HG02642 (cell line): ENCODE data around the gene TFEB.

ENCODE experiments used
- ATAC-seq: cut with Tn5 transposase; IDR thresholded peaks from one replicate; pipeline ENCODE4 v1.9.1; 2021; ENCODE audit warnings: mild to moderate bottlenecking; ENCODE audit not compliant: unreplicated experiment, poor library complexity

TFEB gene

DNA sequence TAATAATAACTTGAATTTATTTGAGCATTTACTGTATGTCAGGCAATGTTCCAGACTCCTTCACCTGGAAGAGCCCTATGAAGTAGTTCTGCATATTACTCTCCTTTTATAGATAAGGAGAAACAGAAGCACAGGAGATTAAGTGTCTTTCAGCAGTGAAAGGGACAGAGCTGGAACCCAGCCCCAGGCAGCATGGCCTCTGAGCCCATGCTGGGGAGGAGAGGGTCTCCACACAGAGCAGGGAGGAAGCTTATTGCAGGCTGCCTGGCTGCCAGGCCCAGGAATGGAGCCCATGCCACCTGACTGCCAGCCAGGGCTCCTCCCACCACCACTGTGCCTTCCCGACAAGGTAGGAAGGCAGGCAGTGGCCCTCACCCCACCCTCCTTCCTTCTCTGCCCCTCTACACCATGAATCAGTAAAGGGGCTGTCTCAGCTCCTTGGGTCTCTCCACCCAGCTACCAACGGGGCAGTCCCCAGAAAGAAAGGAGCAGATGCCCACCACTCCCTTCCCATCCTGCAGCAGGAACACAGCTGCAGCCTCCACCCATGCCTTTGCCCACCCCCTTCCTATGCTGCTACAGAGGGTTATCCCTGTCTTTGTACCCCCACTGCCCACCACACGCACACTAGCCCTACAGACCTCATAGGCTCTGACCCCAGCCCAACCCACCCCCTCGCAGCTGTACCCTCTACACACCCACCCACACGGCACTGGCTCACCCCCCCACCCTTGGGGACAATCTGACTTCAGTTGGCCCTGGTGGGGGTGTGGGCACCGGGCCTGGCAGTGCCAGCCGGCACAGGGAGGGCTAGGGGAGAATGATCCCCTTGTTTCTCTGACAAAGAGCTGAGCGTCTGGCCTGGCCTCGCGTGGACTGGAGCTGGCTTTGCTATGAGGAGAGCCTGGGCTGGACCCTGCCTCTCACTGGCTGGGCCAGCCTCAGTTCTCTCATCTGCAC is 41.8 kb downstream of the TFEB start:
- no peak for ATAC-seq

DNA sequence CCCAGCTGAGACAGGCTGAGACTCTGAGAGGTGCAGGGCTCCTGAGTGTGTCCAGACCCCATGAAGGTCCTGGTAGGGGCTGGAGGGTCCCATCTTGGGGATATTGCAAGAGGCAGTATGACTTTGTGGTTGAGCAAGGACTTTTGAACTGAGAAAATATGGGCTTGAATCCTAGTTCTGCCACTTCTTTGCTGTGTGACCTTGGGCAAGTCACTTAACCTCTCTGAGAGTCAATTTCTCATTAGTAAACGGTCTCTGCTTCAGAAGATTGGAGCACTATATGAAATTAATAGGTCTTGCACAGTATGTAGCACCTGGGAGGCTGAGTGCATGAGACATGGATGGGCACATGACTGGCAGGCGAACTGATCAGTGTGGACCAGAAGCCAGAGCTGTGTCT is 42.7 kb downstream of the TFEB start:
- ATAC-seq, result no peak

DNA sequence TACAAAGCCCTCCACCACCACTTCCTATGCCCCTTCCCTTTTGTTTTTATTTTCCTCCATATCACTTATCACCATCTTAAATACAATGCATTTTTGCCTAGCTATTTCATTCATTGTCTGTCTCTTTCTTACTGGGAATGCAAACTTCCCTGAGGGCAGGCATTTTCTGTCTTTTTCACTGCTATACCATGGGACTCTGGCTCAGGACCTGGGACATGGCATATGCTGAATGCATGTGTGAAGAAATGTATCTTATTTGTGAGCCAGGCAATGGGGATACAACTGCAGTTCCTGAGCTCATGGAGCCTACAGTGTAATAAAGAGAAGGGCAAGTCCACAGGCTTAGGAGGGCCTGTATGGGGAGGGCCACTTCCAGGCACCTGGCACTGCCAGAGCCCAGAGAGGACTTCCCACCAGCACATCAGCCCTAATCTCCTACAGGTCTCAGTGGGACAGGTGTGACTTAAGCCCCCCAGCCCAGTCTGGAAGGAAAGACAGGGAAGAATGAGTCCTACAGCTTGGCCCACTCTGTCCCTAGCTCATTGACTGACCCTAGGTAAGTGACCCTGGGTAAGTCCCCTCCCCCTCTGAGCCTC is 43.2 kb downstream of the TFEB start:
- no peak for ATAC-seq

DNA sequence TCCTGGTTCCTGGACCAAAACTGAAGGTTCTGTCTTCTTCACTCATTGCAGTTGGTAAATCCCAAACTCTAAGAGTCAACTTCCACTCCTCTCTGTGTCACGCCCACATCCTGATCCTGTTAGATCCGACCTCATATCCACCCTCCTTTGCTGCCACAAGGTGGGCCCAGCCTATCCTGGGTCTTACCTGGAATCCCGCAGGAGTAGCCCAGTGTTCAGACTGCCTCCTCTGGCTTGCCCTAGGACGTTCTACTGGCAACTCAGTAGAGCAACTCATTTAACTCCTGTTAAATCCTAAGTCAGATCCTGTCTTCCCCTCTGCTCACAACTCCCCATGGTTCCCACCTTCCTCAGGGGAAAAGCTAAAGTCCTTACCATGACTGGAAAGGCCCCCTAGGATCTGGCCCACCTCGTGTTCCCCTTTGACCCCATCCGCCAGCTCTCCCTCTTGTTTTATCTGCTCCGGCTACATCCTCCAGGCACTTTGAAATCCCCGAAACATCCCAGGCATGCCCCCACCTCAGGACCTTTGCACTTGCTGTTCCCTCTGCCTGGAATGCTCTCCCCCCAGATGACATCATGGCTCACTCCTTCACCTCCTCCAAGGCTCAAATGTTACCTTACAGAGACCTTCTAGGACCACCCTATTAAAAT is 43.9 kb downstream of the TFEB start:
- no peak for ATAC-seq

DNA sequence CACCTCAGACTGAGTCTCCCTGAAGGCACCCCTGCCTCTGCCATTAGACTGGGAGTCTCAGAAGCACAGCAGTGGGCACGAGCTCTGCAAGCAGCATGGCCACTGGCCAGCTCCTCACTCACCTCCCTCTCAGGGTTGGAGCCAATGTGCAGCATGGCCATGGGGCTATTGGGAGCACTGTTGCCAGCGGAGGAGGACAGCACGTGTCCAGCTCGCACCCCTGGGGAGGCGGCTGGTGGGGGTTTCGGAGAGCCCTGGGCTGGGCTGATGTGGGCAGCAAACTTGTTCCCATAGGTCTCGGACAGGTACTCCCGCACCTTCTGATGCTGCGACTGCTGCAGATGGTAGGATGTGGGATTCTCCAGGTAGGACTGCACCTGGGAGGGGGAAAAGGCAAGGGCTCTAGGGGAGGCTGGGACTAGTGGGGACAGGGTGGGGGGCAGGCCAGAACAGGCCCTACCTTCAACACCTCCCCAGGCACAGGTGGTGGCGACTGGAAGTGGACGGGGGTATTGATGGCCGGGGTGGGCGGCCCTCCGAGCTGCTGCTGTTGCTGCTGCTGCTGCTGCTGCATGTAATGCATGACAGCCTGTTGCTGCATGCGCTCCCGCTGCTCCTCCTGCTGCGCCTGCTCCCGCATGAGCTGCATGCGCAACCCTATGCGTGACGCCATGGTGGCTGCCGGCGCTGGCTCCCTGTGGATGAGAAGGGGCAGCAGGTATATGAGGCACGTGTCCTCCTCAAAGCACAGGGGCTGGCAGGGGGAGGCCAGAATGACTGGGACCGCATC is 44.7 kb downstream of the TFEB start:
- no peak for ATAC-seq

DNA sequence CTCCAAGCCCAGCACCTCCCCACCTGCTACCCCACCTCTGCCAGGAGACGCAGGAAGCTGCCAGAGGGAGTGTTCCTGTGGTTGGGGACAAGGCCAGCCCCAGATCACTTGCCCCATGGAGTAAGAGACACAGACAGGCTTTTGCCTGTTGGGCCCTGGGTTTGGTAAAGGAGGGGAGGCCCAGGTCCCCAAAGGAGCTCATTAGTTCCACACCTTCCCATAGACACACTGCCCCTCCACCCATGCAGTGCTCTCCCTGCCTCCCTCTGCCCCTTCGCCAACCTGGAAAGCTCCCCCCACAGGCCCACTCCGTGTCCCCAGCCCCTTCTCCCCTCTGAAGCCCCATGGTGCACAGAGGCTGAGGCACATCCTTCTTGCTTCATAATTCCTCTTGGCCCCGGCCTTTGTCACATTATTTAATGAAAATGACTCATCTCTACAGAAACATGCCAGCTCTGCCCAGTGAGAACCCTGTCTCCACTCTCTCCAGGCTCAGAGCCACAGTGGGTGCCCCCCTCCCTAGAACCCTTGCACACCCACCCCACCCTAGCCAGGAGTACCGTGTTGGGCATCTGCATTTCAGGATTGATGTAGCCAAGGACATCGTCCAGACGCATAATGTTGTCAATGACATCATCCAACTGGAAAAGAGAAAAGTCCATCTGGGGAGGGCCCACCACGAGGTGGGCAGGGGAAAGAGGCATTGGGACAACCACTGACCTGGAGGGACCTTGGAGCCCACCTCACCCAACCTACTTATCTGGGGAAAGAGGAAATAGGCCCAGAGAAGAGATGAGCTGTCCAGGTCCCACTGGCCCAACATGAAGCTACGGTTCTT is 46.0 kb downstream of the TFEB start:
- no peak for ATAC-seq

DNA sequence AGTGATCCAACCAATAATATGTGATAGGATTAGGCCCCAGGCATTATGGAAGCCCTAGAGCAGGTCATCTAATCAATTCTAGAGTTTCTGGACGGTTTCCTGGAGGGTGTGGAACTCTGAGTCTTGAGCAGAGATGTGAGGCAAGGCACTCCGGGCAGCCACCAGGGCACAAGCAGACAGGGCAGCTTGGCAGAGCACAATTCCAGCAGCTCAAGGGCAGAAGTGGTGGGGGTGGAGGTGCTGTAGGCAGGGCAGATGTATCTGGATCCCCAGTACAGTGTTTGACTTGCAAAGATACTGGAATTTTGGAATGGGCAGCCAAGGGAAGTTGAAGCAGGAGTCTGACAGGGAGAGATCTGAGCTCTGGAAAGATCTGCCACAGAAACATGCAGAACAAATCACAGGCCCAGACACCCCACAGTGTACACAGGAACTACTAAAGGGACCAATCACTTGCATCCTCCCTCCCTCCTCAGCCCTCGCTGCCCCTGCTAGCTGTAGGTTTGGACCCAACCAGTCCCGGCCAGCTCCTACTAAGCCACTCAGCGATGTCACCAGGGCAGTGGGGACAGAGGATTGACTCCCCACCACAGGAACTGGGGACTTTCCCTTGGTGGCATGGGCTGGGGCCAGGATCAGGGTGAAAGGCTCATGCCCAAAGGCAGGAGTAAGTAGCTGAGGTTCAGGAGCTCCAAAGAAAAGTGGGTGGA is 47.0 kb downstream of the TFEB start:
- no peak for ATAC-seq

DNA sequence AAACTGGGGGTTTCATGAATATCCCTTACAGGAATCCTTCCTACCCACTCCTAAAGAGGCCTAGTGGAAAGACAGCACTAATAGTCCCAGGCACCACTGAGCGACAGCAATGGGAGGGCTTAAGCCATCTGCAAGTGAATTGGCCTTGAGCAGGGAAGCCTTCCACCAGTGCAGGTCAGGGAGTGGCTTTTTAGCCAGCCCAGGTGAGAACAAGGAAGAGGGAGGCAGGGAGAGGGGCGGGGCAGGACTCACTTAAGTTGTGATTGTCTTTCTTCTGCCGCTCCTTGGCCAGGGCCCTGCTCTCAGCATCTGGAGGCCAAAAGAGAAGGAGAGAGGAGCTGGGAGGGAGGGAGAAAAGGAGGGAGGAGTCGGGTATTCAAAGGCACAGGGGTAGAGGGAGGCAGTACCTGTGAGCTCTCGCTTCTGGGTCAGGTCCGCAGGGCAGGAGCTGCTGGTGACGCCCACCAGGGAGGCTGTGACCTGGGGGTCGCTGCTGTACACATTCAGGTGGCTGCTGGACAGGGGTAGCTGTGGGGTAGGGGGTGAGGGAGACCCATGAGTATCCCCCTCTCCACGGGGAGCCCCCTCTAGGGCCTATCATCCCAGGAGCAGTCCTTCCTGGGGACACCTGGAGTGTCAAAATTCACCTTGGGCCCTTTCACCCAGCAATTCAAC is 47.8 kb downstream of the TFEB start:
- no peak for ATAC-seq

DNA sequence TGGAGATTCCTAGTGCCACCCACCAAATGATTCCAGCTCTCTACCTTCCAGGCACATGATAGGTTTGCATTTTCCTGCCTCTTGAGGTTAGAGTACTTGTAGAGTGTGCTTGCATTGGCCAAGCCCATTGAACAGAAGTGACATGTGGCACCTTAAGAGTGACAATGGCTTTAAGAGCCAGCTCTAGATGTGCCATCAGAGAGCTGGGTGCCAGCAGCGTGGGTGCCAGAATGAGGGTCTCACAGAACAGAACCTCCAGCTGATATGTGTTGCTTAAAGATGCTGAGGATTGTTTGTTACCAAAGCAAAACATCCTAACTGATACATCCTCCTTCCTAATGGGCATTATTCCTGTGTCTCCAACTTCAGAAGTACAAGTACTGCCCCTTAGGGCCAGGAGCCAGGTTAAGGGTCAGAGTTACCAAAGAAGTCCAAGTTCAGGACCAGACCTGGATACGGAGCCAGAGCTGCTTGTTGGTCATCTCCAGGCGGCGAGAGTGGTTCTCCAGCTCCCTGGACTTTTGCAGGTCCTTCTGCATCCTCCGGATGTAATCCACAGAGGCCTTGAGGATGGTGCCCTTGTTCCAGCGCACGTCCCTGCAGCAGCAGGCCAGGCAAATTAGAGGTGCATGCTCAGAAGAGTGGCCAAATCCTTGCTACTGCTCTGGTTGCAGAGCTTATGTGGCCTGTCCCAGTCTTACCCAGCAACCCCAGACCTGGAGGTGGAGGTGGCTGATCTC is 49.6 kb downstream of the TFEB start:
- ATAC-seq, result no peak

DNA sequence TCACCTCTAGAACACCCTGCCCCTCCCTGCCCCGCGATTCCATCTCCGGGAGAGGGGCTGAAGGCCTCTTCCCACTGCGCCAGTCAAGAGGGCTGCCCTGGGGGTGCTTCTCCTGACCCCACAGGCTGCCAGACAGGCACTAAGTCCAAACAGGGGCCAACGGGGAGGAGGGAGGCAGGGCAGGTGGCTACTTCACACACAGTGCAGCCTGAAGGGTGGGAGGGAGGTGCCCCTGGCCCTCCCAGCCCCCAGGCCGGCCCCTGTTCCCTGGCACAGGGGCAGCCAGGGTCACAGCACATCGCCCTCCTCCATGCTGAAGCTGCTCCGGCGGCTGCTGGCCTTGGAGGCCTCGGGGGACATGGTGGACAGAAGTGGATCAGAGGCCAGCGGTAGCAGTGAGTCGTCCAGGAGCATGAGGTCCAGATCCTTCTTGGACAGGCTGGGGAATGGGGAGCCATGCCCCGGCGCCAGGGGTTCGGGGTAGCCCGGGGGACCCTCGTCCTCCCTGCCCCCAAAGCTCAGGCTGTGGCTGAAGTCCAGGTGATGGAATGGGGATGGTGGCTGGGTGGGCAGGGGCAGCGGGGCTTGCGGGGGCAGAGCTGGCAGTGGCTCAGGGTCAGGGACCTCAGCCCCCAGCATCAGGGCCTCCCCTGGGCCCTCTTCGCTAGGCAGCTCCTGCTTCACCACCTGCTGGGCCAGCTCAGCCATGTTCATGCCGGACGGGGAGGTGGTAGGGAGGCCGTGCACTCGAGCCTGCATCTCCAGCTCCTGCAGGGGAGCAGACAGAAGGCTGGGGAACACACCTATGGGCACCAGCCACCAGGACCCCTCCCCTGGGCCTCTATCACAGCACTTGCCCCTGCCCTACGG is 50.9 kb downstream of the TFEB start:
- no peak for ATAC-seq

DNA sequence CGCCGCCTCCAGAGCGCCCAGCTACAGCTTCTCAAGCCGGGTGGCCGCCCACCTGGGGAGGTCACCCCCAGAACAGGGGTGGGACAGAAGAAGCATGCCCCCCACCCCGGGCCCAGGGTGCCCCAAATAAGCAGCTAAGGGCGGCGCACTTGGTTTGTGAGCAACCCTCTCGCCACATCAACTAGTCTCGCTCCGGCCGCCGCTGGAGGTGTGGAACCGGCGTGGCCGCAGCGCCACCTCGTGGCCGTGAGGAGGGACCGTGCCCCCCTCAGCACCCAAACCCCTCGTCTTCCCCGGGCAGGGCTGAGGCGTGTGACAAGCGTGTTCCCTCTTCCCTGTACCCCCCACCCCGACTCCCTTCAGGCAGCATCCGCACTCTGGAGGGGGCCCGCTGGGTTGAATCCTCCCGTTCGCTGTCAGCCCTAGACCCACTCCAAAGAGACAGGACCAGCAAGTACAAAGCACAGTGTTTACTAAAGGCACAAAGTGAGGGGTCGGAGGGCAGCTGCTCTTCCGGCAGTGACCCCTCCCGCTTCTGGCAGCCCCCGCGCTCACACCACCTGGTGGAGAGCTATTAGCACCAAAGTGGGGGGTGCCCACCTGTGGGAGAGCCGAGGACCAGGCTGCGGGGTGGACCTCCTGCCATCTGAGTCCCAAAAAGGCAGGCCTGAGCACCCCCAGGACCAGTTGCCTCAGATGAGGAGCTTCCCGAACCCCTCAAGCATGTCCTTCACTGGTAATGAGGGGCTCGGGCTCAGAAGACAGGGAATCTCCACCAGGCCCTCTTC is 51.7 kb downstream of the TFEB start:
- peak; percentile 65 for ATAC-seq

DNA sequence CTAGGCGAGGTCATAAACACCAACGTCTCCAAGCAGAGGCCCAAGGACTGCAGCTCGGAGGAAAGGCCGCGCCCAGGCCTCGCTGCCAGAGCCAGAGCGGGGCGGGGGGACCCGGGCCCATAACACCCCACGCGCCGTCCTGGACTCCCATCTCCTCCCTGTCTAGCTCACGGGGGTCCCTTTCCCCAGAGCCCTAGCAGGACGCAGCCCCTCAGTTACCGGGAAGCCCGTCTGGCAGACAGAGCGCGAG is 52.2 kb downstream of the TFEB start:
- peak; percentile 23 for ATAC-seq

DNA sequence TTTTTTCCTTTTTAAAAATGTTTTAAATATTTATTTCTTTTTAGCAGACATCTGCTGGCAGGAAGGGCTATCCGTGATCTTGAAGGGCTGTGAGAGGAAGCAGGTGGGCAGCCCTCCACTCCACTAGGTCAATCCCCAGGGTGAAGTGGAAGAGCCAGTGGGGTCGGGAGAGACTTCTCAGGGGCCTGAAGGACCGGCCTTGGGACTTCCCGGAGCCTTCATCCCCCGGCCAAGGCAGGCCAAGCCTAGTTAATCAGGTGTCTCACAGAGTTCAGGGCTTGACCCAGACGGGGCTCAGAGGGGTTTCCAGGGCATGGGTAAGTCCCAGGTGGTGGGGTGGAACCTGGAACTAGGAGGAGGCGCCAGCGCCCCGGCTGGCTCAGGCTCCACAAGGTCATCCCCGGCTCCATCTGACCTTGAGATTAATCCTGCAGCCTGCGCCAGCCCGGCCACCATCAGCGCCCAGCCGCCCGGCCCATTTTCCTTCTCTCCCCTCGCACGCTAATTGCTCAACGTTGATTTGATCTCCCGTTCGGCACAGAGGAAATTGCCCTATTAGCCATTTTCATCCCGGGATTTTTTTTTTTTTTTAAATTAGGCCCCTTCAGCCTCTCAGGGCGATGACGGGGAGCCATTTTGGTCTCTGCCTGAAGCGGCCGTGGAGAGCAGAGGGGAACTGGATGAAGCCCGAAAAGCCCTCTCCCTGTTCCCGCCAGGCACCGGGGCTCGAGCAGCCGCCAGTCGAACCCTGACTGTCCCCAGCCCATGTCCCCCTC is 52.7 kb downstream of the TFEB start:
- no peak for ATAC-seq

DNA sequence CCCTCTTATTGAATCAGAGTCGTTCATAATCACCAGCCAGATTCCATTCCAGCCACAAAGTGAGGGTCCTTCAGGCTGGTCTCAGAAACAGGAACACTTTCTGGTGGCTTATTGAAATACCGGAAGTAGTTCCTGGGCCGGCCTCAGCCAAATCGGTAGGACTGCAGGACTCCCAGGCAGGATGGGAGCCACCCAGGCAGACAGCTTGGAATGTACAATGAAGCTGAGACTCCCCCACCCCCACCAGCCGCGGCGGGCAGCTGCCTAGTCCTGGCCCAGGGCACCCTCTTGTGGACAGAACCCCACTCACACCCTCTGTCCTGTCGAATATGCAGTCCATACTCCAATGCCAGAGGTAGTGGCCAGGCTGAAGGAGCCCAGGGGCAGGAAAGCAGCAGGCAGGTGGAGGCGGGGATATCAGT is 53.3 kb downstream of the TFEB start:
- peak; percentile 40 for ATAC-seq

DNA sequence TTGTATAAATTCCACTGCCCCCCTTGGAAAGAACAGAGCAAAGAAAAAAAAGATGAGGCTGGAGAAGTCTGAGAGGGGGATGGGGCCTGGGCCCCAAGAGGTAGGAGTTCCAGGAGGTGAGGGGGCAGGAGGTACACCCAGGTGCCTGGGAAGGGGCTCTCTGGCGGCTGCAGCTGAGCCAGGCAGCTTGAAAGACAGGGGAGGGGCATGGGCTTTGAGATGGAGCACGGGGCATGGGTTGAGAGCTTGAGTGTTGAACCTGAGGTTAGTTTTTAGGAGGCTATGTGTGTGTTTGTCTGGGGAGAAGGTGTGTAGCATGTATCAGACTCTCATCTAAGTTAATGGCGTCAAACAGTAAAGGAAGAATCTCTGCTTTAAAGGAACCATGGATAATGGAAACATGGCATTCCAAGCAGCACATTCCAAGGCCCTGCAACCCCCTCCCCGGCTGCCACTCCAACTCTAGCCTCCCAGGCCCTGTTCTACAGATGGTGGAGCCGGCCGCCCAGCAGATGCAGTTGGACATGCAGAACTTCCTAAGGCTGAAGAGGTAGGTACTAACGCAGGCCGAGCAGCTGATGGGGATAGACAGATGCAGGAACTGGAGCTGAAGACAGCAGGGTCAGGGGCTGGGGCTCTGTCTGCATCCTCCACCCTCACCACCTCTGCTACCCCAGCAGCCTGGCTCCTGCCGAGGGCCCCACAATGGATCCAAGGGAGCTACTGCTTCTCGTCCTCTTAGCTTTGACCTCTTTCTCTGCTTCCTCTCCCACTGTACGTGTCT is 55.0 kb downstream of the TFEB start:
- no peak for ATAC-seq
